H9 (cell line): Measurements from ENCODE around the gene ATPAF1. TPM values are rescaled to one million over a fixed set of nuclear protein-coding genes. Genes with fewer than 3 reads are reported as not detected.

Source experiments
- DNase-seq: peaks from one replicate; pipeline ENCODE4 v3.0.0-alpha.2; 2017
- H2AFZ ChIP-seq: one replicate; pipeline ENCODE4 v1.6.1; 2013; ENCODE audit warnings: mild to moderate bottlenecking, low read length, control low read depth, moderate library complexity
- H2AK5ac ChIP-seq: 2 replicates; pipeline ENCODE4 v1.6.1; 2013; ENCODE audit warnings: low read length, control low read depth, mixed read lengths; ENCODE audit not compliant: insufficient read length
- H2BK120ac ChIP-seq: one replicate; pipeline ENCODE4 v1.6.1; 2013; ENCODE audit warnings: low read depth, mild to moderate bottlenecking, low read length, control low read depth, inconsistent platforms; ENCODE audit not compliant: poor library complexity, severe bottlenecking
- H2BK12ac ChIP-seq: 2 replicates; pipeline ENCODE4 v1.6.1; 2013; ENCODE audit warnings: low read length, control low read depth, mixed read lengths, low read depth; ENCODE audit not compliant: insufficient read length
- H2BK15ac ChIP-seq: 2 replicates; pipeline ENCODE4 v1.6.1; 2013; ENCODE audit warnings: low read depth, low read length, control low read depth
- H2BK20ac ChIP-seq: one replicate; pipeline ENCODE4 v1.6.1; 2013; ENCODE audit warnings: low read depth, mild to moderate bottlenecking, low read length, control low read depth, inconsistent platforms; ENCODE audit not compliant: poor library complexity, severe bottlenecking
- H2BK5ac ChIP-seq: 2 replicates; pipeline ENCODE4 v1.6.1; 2013; ENCODE audit warnings: low read length, control low read depth, mixed read lengths; ENCODE audit not compliant: insufficient read length
- H3K14ac ChIP-seq: 2 replicates; pipeline ENCODE4 v1.6.1; 2013; ENCODE audit warnings: low read length, control low read depth; ENCODE audit not compliant: insufficient read depth
- H3K18ac ChIP-seq: 2 replicates; pipeline ENCODE4 v1.6.1; 2013; ENCODE audit warnings: low read depth, mild to moderate bottlenecking, mixed read lengths, low read length, control low read depth; ENCODE audit not compliant: insufficient read length
- H3K23ac ChIP-seq: 2 replicates; pipeline ENCODE4 v1.6.1; 2013; ENCODE audit warnings: low read length, control low read depth, mixed read lengths, low read depth; ENCODE audit not compliant: insufficient read length
- H3K23me2 ChIP-seq: 2 replicates; pipeline ENCODE4 v1.6.1; 2013; ENCODE audit warnings: low read depth, mild to moderate bottlenecking, mixed read lengths, low read length, control low read depth; ENCODE audit not compliant: insufficient read length, poor library complexity, severe bottlenecking
- H3K27ac ChIP-seq: 2 replicates; pipeline ENCODE4 v1.5.1; 2013; ENCODE audit warnings: low read length, control low read depth, mixed read lengths, low read depth; ENCODE audit not compliant: insufficient read length
- H3K27me3 ChIP-seq: 2 replicates; pipeline ENCODE4 v1.6.1; 2013; ENCODE audit warnings: low read length, control low read depth, inconsistent platforms; ENCODE audit not compliant: insufficient read depth
- H3K4ac ChIP-seq: 2 replicates; pipeline ENCODE4 v1.6.1; 2013; ENCODE audit warnings: low read depth, mild to moderate bottlenecking, control low read depth, inconsistent platforms, low read length, moderate library complexity
- H3K4me1 ChIP-seq: 2 replicates; pipeline ENCODE4 v1.6.1; 2013; ENCODE audit warnings: low read length, control low read depth, inconsistent platforms; ENCODE audit not compliant: insufficient read depth
- H3K4me2 ChIP-seq: 2 replicates; pipeline ENCODE4 v1.6.1; 2013; ENCODE audit warnings: low read length, control low read depth, mixed read lengths; ENCODE audit not compliant: insufficient read length, insufficient read depth
- H3K56ac ChIP-seq: 2 replicates; pipeline ENCODE4 v1.6.1; 2013; ENCODE audit warnings: low read depth, mild to moderate bottlenecking, mixed read lengths, low read length, control low read depth; ENCODE audit not compliant: insufficient read length
- H3K79me1 ChIP-seq: 2 replicates; pipeline ENCODE4 v1.6.1; 2013; ENCODE audit warnings: low read depth, mild to moderate bottlenecking, moderate library complexity, low read length, control low read depth, inconsistent platforms; ENCODE audit not compliant: insufficient read depth, poor library complexity, severe bottlenecking
- H3K79me2 ChIP-seq: 2 replicates; pipeline ENCODE4 v1.6.1; 2013; ENCODE audit warnings: low read length, control low read depth, inconsistent platforms; ENCODE audit not compliant: insufficient read depth
- H3K9ac ChIP-seq: 2 replicates; pipeline ENCODE4 v1.6.1; 2013; ENCODE audit warnings: low read length, control low read depth, mixed read lengths; ENCODE audit not compliant: insufficient read length; ENCODE audit errors: extremely low read depth
- H3K9me3 ChIP-seq: one replicate; pipeline ENCODE4 v1.6.1; 2013; ENCODE audit warnings: low read depth, low read length, inconsistent platforms; ENCODE audit not compliant: control insufficient read depth
- H3T11ph ChIP-seq: one replicate; pipeline ENCODE4 v1.6.1; 2013; ENCODE audit warnings: mild to moderate bottlenecking, low read length, control low read depth, inconsistent platforms
- H4K20me1 ChIP-seq: one replicate; pipeline ENCODE4 v1.6.1; 2013; ENCODE audit not compliant: control insufficient read depth, insufficient read length, insufficient read depth
- H4K5ac ChIP-seq: 2 replicates; pipeline ENCODE4 v1.6.1; 2013; ENCODE audit warnings: low read depth, mild to moderate bottlenecking, mixed read lengths, low read length, control low read depth; ENCODE audit not compliant: insufficient read length
- H4K8ac ChIP-seq: replicated peaks from 2 replicates; pipeline ENCODE4 v1.6.1; 2013; ENCODE audit warnings: low read length, control low read depth, mixed read lengths, low read depth; ENCODE audit not compliant: insufficient read length
- H4K91ac ChIP-seq: 2 replicates; pipeline ENCODE4 v1.6.1; 2013; ENCODE audit warnings: low read depth, mild to moderate bottlenecking, moderate library complexity, mixed read lengths, low read length, control low read depth; ENCODE audit not compliant: insufficient read length
- H3K27ac Mint-ChIP-seq, 3 experiments: 2 replicates in 2 of 3; 3 replicates in 1 of 3; pipeline ENCODE4 v1.8.0; 2020 to 2021; ENCODE audit warnings: mixed read lengths in 3 of 3, mild to moderate bottlenecking in 1 of 3, moderate library complexity in 1 of 3
- H3K27me3 Mint-ChIP-seq: 2 replicates; pipeline ENCODE4 v1.8.0; 2021; ENCODE audit warnings: low read depth, mild to moderate bottlenecking, moderate library complexity, mixed read lengths
- H3K36me3 Mint-ChIP-seq, 3 experiments: 2 replicates in 2 of 3; 3 replicates in 1 of 3; pipeline ENCODE4 v1.8.0; 2020 to 2021; ENCODE audit warnings: low read depth in 3 of 3, mixed read lengths in 3 of 3; ENCODE audit not compliant: insufficient read depth in 1 of 3
- H3K4me1 Mint-ChIP-seq, 2 experiments: 2 replicates each; pipeline ENCODE4 v1.8.0; 2020; ENCODE audit warnings: mixed read lengths in 2 of 2
- H3K4me3 Mint-ChIP-seq, 2 experiments: 2 replicates in 1 of 2; 3 replicates in 1 of 2; pipeline ENCODE4 v1.8.0; 2020 to 2021; ENCODE audit warnings: mild to moderate bottlenecking in 2 of 2, mixed read lengths in 2 of 2, moderate library complexity in 1 of 2
- H3K9me3 Mint-ChIP-seq, 2 experiments: 2 replicates in 1 of 2; 3 replicates in 1 of 2; pipeline ENCODE4 v1.8.0; 2020; ENCODE audit warnings: mild to moderate bottlenecking in 2 of 2, mixed read lengths in 2 of 2, moderate library complexity in 1 of 2
- CTCF ChIP-seq: fragments of 200-600 bp; sonication (generic); conservative IDR thresholded peaks from 3 replicates; pipeline ENCODE4 v1.8.0; 2021; ENCODE audit warnings: antibody characterized with exemption, mild to moderate bottlenecking
- WGBS: extraction: QIAGEN DNeasy Blood & Tissue Kit; methylation state at CpG from one replicate; pipeline ENCODE4 v1.1.7; 2013; ENCODE audit warnings: missing lambda C conversion rate, low lambda C conversion rate, mixed read lengths; ENCODE audit not compliant: insufficient read length; ENCODE audit errors: extremely low coverage; 5-methylcytosine and 5-hydroxymethylcytosine counted together
- total RNA-seq: library from RNA; stranded (reverse); gene quantifications from 2 replicates; pipeline ENCODE4 v1.2.1, GENCODE V29; 2021

The ATPAF1 gene
- total RNA-seq, 1 experiment from 2014 or later: 57.3 TPM

GRCh38 chr1:46689897-46690296, 21.7 kb upstream of the ATPAF1 start:
- Mint-ChIP-seq H3K9me3 (no peaks in the 10 kb centered on the region), H3K4me1 (no peaks in the 10 kb centered on the region), H3K36me3 (peaks cover 10 to 70% (median 57%) of the 10 kb centered on the region in 3 experiments; a peak in 6 of 7 replicates), H3K27ac (0 out of 7 replicates have a peak overlapping the region, but pooled peaks of 1 of the 3 experiments have one; percentile 37), H3K27me3 (no peaks in the 10 kb centered on the region), H3K4me3 (no peak overlapping the region)
- Histone ChIP-seq H3T11ph (no peak overlapping the region), H3K27ac (no peak overlapping the region), H3K56ac (no peak overlapping the region), H3K23me2 (no peaks in the 10 kb centered on the region), H2AK5ac (no peak overlapping the region), H3K79me1 (no peaks in the 10 kb centered on the region), H3K79me2 (no peaks in the 10 kb centered on the region), H3K23ac (no peak overlapping the region), H2BK120ac (no peak overlapping the region), H3K4ac (no peak overlapping the region), H2BK15ac (no peak overlapping the region), H3K9me3 (no peaks in the 10 kb centered on the region), H3K4me1 (no peaks in the 10 kb centered on the region), H2BK5ac (no peak overlapping the region), H3K27me3 (no peaks in the 10 kb centered on the region), H4K91ac (no peak overlapping the region), H2AFZ (no peak overlapping the region), H3K18ac (no peak overlapping the region), H2BK12ac (no peak overlapping the region), H3K9ac (no peak overlapping the region), H3K4me2 (no peak overlapping the region), H3K14ac (no peak overlapping the region), H4K8ac (no peak overlapping the region), H2BK20ac (no peak overlapping the region), H4K20me1 (no peaks in the 10 kb centered on the region), H4K5ac (no peak overlapping the region)
- TF ChIP-seq CTCF: no peak
- no peak for DNase-seq
- WGBS: no CpG with 5 or more reads among the region's 1 CpG
